GM18526 (cell line): ENCODE results near the gene VPS33A.

Experiments
- POLR2A ChIP-seq: IDR thresholded peaks from 3 replicates; pipeline ENCODE4 v1.6.1; 2011; ENCODE audit not compliant: insufficient read length; ENCODE audit errors: extremely low read depth

The VPS33A gene

DNA sequence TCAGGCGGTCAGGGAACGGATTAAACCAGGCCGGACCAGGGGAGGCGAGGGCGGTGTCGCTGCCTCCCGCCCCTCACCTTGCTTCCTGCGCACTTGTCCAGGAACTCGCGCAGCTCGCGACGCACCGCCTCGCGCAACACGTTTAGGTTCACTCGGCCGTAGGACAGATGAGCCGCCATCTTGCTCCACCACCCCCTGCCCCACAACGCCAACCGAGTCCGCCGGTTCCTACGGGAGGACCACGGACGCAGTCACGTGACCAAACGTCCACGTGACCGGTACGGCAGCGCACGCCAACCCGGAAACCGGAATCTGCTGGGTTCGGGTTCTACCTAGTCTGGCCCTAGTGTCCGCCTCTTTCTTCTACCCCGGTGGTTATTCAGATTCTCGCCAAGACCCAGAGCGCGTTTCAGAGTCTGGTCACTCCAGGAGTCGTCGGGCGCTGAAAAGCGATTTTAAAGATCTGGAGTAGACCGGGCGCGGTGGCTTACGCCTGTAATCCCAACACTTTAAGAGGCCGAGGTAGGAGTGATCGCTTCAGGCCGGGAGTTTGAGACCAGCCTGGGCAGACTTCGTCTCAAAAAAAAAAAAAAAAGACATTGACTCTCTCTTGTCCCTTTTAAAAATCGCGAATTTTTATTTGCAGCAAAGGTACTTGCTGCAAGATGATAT is at the start of gene VPS33A:
Gene VPS33A (minus strand): TSS at position 265 of the 672 bp plus-strand sequence. CDS start 86 bp downstream, at position 179.
- TF ChIP-seq POLR2A = peak; percentile 87

DNA sequence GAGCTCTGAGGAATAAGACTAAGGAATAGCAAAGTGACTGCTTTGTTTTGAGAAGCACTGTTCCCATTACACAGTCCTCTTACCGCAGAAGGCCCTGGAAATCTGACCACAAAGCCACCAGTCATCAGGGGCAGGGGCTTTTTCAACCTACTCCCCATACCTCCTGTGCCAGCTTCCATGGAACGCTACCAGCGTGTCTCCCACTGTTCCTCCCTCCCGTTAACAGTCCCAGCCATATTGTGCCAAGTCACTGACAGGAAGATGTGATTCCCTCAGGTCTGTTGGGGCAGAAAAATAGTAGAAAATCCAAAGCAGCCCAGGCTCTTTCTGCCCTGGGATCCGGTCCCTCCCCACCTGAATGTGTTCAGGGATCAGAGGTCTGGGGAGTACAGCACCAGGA is 46.6 kb upstream of the VPS33A start:
- TF ChIP-seq POLR2A = no peak

DNA sequence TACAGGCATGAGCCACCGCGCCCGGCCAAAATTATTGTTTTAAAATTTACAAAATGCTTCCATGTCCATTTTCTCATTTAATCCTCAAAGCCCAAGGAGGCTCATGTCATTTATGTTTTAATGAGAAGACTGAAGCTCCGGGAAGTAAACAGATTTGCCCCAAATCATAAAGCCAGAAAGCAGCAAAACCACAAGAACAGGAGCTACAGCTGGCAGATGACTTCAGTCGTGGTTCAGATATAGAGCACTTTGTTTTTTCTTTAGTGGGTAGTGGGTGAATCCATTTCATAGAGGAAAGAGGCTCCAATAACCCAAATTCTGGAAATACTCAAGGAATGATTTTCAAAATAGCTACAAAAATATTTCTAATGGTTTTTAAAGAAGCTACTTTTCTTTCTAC is 45.4 kb upstream of the VPS33A start:
- no peak for TF ChIP-seq POLR2A

DNA sequence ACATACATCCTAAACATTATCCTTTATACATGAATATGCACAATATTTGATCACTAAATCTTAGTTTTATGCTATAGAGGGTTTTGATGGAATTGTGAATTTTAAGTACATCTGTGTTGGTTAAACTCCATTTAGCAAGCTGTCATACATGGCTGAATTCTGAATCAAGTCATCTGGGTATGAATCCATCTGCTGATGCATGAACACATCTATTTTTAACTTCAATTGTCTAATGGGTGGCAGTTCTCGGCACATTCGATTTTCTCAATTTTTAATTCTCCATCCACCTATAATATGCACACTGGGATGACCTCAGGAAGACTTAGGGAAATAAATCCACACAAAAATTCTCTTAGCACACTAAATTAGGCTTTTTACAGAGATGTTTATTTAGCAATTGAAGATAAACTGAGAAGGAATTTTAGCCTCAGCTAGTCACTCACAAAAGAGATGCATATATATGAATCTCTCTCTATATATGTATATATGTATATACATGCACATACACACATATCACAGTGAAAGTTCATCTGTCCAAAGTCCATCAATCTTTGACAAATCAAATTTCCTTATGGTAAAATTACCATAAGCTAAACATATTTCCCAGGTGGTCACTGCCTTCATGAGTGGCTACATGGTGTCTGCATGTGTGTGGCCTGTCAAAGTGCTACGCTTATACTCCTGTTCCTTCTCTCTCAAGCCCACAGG is 44.5 kb upstream of the VPS33A start:
- TF ChIP-seq POLR2A = no peak

DNA sequence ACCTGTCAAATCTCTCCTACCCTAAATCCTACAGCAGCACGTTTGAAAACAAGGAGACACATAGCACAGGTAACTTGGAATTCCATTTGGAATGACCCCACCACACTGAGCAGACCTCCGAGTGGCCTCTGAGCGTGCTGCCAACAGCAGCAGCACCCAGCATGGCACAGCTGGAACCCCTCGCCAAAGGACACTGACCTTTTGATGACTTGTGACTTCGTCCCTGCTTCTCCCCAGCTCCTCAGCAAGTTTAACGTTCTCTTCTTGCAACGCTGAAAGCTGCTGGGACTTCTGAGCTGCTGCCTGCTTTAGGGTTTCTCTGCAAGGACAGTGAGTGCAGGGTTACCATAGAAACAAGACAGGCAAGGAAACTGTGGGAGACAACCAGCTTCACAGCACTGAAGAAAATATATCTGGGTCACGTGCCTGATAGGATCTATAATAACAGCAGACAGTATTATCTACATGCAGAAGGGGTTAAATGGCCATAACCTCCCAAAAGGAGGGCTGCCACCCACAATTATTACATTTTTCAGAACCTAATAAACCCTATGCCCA is 43.3 kb upstream of the VPS33A start:
- TF ChIP-seq POLR2A = no peak

DNA sequence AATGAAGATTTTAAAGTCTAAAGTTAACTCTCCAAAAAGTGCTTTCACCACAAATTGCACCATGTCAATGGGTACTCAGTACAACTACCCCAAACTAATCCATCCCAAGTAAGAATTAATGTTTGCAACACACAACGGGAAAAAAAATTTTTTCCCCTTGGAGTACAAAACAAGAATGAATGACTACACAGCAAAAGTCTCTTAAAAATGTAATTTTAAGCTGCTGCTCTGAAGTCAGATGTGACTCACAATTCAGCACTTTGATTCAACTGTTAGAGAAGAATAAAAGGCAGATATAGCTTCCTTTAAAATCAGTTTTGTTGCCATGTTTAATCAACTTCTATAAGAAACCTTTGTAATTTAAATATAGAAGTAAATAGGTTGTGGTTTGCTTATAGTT is 42.5 kb upstream of the VPS33A start:
- TF ChIP-seq POLR2A = no peak

DNA sequence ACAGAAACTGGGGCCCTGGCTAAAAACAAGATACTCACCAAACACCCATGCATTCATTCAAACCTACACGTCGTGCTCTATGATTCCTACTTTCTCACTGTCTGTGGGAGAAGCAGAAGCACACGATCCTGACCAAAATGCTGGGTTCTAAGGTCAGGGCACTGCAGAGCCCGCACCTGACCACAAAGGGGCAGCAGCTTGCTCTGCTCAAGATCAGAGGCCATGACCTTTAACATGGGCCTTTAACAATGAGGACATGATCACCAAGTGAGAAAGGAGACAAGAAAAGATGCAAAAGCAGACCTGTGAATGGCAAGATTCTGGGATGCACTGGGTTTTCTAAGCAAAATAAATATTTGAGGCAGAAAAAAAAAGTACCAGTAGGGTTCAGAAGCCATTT is 40.1 kb upstream of the VPS33A start:
- TF ChIP-seq POLR2A = no peak

DNA sequence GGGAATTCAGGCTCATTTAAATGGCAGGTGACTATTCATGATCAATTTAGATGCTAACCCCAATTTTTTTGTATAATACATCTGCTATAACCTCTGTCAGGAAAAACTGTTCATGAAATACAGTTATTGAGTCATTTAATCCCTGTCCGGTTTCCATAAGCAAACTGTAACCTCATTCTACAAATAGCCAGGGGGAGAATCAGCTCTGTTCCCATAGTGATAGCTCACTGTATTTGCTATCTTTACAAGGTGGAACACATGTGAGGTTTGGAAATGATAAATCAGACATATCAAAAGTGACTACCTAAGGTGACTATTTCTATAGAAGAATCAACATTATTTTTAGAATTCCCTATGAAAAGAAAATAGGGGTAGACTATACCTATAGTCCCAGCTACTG is 38.6 kb upstream of the VPS33A start:
- TF ChIP-seq POLR2A = no peak

DNA sequence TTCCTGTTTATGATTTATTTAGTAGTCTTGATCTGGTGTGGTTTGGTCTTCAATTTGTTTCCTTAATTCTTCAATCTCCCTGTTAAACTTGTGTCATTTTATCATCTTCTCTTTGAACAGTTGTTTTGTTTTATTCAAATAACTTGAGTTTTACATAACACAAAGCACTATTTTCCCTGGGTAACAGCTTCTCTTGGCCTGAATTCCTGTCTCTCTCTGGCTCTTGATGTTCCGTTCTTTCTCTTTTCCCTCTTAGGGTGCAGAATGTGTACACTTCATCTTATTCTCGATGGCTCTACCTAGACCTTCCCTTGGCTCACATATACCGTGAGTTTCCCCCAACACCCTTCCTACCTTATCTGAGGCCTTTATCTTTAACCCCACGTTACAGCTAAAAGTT is 36.8 kb upstream of the VPS33A start:
- TF ChIP-seq POLR2A = no peak

DNA sequence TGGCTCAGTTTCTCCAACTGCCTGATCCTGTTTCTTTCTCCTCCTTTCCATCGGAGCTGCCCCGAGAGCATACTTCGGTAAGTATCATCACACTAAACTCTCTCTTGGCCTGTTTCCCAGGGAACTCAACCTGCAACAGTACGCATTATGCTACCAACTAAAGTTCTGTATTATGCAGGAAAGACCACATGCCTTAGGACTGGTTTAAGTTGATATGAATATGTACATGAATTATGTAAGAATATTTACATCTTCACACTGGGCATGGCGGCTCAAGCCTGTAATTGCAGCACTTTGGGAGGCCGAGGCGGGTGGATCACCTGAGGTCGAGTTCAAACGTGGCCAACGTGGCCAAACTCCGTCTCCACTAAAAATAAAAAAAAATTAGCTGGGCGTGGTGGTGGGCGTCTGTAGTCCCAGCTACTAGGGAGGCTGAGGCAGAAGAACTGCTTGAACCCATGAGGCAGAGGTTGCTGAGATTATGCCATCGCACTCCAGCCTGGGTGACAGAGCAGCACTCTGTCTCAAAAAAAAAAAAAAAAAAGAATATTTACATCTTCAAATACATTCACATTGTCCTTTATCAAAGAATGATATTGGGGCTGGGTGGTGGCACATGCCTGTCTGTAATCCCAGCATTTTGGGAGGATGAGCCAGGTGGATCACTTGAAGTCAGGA is 31.9 kb upstream of the VPS33A start:
- no peak for TF ChIP-seq POLR2A

DNA sequence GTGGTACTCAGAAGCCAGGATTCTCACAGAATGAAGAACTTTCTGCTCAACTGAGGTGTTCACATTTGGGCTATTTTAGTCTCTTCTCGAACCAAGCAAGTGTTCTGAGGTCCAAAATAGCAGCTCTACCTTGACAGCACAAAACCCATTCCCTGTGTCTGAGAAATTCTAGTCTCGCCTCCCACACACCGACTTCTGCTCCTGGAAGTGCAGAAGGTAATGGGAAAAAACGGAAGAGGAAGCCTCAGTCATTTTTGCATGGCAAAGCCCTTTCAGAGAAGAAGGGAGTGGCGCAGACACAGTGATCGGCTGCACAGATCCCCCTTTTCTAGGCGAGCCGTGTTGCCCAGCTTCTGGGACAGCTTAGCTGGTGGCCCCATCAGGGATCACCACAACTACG is 31.2 kb upstream of the VPS33A start:
- TF ChIP-seq POLR2A = no peak

DNA sequence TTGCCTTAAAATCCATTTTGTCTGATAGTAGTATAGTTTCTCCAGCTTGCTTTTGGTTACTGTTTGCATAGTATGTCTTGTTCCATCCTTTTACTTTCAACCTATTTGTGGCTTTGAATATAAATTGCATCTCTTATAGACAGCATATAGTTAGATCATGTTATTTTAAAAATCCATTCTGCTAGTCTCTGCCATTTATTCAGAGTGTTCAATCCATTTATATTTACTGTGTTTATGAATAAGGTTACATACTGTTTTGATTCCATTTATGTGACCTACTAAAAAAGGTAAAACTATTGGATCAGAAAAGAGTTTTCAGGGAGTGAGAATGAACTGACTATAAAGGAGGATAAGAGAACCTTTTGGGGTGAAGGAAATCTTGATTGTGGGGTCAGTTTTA is 29.6 kb upstream of the VPS33A start:
- TF ChIP-seq POLR2A = no peak

DNA sequence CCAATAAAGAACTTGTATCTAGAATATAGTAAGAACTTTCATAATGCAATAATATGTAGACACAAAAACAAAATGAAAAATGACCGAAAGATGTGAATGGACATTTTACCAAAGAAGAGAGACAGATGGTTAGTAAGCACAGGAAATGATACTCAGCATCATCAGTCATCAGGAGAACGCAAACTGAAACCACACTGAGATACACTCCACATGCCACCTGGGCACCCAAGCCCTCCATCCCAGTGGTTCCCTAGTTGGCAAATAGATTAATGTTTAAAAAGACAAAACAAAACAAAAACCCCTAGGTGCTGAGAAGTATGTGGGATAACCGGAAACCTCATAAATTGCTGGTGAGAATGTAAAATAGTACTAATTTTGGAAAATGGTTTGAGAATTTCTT is 26.8 kb upstream of the VPS33A start:
- TF ChIP-seq POLR2A = no peak

DNA sequence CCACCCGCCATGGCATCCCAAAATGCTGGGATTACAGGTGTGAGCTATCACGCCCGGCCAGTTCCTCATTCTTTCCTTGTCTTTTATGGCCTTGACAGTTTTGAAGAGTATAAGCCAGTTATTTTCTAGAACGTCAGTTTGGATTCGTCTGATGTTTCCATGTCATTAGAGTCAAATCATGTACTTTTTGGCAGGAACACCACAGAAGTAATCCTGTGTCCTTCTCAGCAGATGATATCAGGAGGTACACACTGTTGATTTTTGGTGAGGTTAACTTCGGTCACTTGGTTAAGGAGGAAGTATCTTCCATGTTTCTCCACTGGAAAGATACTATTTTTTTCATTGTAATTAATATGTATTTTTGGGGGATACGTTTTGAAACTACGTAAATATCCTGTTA is 25.1 kb upstream of the VPS33A start:
- TF ChIP-seq POLR2A = no peak

DNA sequence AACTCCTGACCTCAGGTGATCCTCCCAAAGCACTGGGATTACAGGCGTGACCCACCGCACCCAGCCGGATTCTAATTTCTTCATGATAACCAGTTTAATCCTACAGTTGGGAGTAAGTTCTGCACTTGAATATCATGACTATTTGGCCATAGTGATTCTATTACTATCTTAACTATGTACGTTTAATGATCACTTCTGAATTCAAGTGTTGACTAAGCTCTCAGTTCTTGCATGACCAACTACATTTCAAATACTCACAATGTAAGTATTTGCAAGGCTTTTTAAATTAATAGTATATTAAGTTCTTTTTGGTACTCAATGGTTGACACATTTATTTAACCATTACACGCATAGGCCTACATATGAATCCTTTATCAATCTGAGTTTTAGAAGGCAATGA is 17.4 kb upstream of the VPS33A start:
- no peak for TF ChIP-seq POLR2A

DNA sequence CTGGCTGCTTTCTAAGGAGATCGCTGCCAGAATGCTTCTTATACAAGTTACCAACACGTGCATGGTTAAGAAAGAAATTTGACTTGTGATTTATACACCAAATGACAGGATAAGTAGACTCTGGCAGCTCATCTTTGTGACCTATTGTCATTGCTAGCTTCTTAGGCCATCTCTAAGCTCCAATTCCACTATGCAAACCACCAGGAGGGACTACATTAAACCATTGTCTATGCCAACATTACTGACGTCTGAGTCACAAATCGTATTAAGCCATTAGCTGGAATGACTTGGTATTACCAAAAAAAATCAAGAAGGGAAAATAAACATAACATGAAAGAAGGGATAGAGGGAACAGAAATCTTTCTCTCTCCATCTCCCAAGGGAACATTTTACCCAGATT is 15.8 kb upstream of the VPS33A start:
- no peak for TF ChIP-seq POLR2A
